HG03039 (cell line): Measurements from ENCODE around the gene AFG3L2.
"Not testable (repeated sequence)": the region's sequence is repeated elsewhere in the genome, so short reads cannot be mapped to it uniquely, and the experiment has no call there.

Source experiments
- ATAC-seq: cut with Tn5 transposase; IDR thresholded peaks from one replicate; pipeline ENCODE4 v1.9.1; 2021; ENCODE audit warnings: mild to moderate bottlenecking, moderate library complexity; ENCODE audit not compliant: unreplicated experiment

The AFG3L2 gene

DNA sequence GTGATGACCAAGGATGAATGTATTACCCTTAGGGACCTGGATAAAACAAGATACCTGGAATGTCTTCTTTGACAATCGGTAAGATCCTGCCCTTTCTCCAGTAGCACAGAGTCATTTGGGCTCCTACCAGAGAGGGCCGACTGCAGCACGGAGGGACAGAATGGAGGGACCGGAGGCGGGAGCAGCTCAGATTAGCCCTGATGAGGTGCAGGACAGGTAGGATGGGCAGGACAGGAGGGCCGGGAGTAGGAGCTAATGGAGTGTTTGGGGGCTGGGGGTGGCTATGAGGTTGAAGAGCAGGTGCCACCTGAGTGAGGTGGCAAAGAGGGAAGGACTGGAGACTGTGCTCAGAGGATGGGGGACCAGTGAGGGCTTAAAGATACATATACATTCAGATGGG lies 20.8 kb upstream of the AFG3L2 start:
- ATAC-seq = no peak

GRCh38 chr18:12397254-12397653 lies 20.2 kb upstream of the AFG3L2 start:
- no peak for ATAC-seq

- ATAC-seq = no peak
Observed at GRCh38 chr18:12394428-12394827, 17.4 kb upstream of the AFG3L2 start.

DNA sequence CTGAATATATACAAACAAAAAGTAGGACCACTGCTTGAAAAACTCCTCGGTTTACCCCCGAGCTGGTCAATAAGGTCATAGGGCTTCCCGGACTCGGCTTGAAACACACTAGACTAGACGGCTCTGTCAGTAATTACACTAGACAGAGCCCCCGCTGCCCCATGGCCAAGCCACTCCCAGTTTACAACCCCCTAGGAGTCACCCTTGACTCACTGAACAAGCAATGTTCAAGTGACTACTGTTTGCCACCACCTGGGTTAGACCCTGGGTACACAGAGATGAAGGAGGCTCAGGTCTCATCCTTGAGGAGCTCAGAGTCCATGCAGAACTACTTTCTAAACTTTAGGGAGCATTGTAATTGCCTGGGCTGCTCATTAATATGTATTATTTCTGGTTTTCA lies 17.0 kb upstream of the AFG3L2 start:
- no peak for ATAC-seq

- ATAC-seq = no peak
Observed at GRCh38 chr18:12393510-12393909, 16.5 kb upstream of the AFG3L2 start.

DNA sequence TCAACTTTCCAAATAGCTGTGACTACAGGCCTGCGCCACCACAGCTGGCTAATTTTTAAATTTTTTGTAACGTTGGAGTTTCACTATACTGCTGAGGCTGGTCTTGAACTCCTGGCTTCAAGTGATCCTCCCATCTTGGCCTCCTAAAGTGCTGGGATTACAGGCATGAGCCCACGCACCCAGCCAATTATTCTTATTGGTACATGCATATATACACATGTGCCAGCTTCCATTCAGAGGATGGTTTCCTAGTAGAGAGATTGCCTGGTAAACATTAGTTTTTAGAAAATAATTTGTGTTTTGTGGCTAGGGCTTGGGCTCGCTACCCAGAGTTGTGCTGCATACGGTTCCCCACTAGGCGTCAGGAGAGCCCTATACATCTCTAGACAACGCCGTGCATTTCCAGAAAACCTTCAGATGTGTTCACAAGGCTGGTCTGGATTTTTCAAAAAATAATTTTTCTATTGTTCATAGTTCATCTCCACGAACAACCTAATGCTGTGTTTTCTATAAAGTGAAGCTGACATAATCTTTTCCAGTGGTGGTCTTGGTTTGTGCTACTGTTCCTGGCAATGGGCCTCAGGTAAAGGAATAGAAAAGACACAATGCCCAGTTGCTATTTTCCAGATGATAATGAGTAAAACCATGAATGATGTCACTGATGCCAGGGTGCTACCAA lies 14.6 kb upstream of the AFG3L2 start:
- ATAC-seq = no peak

- no peak for ATAC-seq
Observed at GRCh38 chr18:12388442-12388841, 11.4 kb upstream of the AFG3L2 start.

- ATAC-seq = no peak
Observed at GRCh38 chr18:12384261-12384660, 7.2 kb upstream of the AFG3L2 start.

- not testable (repeated sequence) for ATAC-seq
Observed at GRCh38 chr18:12383759-12384158, 6.7 kb upstream of the AFG3L2 start.

DNA sequence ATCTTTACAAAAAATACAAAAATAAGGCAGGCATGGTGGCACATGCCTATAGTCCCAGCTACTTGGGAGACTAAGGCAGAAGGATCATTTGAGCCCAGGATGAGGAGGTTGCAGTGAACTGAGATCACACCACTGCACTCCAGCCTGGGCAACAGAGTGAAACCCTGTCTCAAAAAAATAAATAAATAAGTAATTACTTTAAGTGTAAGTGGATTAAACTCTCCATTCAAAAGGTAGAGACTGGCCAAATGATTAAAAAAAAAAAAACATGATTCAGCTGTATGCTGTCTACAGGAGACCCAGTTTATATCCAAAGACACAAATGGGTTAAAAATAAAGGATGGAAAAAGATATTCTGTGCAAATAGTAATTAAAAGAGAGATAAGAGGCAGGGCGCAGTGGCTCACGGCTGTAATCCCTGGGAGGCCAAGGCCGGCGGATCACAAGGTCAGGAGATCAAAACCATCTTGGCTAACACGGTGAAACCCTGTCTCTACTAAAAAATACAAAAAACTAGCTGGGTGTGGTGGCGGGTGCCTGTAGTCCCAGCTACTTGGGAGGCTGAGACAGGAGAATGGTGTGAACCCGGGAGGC lies 5.3 kb upstream of the AFG3L2 start:
- not testable (repeated sequence) for ATAC-seq

DNA sequence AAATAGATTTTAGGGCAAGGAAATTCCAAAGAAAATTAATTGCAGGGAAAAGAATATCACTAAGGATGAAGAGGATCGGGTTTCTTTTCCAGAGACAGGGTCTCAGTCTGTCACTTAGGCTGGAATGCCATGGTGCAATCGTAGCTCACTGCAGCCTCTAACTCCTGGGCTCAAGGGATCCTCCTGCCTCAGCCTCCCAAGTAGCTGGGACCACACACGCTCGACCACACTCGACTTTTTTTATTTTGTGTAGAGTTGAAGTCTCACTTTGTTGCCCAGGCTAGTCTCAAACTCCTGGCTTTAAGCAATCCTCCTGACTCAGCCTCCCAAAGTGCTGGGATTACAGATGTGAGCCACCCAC lies 1.2 kb upstream of the AFG3L2 start:
- ATAC-seq = not testable (repeated sequence)

DNA sequence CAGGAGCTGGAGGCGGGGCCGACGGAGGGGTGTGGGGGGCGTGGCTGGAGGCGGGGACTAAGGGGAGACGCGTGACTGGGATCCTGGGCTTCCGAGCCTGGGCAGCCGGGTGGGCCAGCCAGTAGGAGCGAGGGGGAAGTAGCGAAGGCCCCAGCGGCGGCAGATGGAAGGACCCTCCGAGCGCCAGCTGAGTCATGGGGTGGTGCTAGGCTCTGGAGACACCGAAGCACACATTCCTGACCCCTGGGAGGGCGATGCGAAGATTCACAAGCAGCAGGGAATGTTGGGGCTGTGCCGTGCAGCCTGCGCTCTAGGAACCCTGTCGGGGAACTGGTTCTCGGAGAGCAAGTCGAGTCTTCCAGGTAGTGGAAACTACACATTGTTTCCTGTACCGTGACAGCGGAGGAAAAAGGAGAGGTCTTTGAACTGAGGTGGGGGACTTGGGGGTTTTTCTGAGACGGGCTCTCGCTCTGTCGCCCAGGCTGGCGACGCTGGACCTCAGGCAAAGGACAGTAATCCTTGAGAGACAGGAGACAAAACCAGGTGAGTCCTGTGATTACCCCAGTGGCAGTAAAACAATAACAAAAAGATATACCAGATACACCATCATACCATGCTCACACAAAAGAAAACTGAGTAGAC lies 650 bp upstream of the AFG3L2 start:
- ATAC-seq = peak; percentile 46

- ATAC-seq = no peak
Observed at GRCh38 chr18:12376034-12376753, 833 bp downstream of the AFG3L2 start.

DNA sequence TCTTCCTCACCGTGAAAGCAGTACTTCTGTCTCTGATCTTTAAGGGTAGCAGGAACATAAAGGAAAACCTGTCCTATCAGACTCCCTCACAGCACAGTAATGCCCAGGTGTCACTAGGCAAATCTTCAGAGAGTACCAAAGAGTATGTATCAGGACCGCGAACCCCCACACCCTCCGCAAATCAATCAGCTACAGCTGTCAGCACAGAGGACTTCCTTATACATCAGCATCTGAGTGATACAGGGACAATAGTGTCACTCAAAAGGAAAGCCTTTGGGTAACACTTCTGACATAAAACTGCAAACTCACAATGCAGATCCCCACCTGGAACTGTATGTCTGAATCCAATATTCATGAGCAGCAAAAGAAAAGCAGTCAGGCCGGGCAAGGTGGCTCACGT lies 2.6 kb downstream of the AFG3L2 start:
- no peak for ATAC-seq

- no peak for ATAC-seq
Observed at GRCh38 chr18:12373771-12374116, 3.3 kb downstream of the AFG3L2 start.

DNA sequence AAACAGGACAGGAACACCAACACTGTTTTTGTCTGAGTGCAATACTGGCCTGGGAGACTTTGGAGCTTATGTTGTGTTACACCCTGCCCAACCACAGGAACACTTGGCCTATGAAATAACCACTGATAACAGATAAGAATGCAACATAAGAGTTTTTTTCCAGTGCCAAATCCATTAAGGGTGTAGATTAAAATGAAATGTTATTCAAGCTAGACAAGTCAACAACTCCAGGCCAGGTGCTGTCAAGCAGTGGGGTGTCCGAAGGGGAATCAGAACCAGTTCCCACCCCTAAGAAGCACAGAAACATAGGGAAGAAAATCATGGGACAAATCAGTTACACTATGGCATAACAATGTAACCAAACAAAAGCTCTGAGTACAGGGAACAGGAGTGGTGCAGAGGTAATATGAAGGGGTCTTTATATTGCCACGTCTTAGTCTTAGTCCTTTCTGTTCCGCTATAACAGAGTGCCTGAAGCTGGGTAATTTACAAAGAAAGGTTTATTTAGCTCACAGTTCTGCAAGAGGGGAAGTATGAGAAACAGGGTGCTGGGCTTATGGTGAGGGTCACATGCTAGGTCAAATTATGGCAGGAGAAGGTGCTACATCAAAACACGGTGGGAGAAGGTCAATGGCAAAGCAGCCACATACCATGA lies 3.8 kb downstream of the AFG3L2 start:
- no peak for ATAC-seq

DNA sequence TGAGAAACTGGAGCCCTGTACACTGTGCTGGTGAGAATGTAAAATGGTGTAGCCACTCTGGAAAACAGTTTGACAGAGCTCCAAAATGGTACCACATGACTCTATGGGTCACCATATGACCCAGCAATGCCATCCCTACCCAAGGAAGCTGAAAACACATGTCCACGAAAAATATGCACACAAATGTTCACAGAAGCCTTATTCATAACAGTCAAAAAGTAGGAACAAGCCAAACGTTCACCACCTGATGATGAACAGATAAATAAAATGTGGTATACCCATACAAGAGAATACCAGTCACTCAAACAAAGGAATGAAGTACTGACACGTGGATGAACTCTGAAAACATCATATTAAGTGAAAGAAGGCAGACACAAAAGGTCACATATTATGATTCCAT lies 4.6 kb downstream of the AFG3L2 start:
- no peak for ATAC-seq

DNA sequence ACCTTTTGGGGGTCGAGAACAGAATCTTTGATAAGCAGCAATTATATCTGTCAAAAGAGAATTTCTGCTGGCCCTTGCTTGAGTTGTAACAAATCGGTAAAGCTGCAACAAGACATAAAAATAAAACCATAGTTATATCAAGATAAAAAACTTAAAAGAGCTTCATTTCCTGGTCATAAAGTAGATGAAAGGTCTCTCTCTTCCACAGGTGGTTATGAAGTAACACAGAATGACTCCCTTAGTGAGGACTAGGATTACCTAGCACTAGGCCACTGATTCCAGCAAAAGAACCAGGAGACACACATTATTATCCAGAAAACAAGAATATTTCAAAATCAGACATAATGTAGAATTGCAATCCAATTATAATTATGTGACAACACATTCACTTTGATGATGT lies 5.4 kb downstream of the AFG3L2 start:
- no peak for ATAC-seq

- ATAC-seq = no peak
Observed at GRCh38 chr18:12369211-12369610, 7.8 kb downstream of the AFG3L2 start.

DNA sequence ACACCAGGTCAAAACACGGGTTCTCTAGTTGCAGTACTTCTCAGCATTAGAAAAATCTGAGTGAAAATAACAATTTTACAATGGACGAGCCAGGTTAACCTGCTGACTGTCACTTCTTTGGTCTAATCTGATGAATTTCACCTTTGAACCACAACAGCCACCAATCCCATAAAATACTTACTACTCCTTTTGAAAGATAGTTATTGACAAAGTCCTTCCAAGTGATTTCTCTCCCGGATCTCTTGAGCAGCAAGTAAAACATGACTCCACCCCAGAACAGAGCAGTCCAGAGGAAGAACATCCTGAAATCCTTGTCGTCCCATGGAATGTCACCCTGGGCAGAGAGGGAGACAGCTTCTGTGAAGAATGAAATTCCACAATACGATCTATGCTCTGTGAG lies 10.2 kb downstream of the AFG3L2 start:
- no peak for ATAC-seq

GRCh38 chr18:12366379-12366778 lies 10.6 kb downstream of the AFG3L2 start:
- ATAC-seq = no peak
